ENCODE results near the gene EOLA2. TPM values are rescaled to one million over a fixed set of nuclear protein-coding genes. Genes with fewer than 3 reads are reported as not detected.
"Not testable (repeated sequence)": the region's sequence is repeated elsewhere in the genome, so short reads cannot be mapped to it uniquely, and the experiment has no call there.

Gene EOLA2
- total RNA-seq, 2 donors from 2014 or later = 30.0 to 31.7 TPM

GRCh38 chrX:149938881-149939654, 777 bp upstream of the EOLA2 start:
- intact Hi-C loops (cut with DNase I, micrococcal nuclease) = no loop called here
- ATAC-seq = peak; percentile 49

GRCh38 chrX:149937871-149938426, 342 bp downstream of the EOLA2 start:
- intact Hi-C loops (cut with DNase I, micrococcal nuclease) = no loop called here
- no peak for DNase-seq
- ATAC-seq = no peak

More at GRCh38 chrX:149938881-149939654, 777 bp upstream of the EOLA2 start:
- DNase-seq = peak; percentile 95 to 96

DNA sequence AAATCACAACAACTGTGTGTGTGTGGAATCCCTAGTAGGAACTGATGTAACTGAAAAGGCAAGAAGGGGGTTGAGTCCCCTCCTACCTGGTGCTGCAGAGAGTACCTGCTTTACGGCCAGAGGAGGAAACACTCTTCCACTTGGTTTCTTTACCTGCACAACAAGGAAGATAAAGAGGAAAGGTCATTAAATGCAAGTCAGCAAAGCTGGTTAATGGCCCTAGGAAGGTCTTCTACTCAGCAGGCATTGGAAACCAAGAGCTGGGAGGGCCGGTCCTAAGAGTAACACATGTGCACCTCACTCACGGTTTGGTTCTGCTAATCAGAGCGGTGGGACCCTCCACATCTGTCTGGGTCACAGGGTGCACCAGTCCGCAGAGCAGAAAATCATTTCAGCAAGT, 963 bp downstream of the EOLA2 start:
- intact Hi-C loops (cut with DNase I, micrococcal nuclease); ATAC-seq; DNase-seq: not testable (repeated sequence)

- intact Hi-C loops (cut with DNase I, micrococcal nuclease); DNase-seq; ATAC-seq: not testable (repeated sequence)
These were observed 4.7 kb downstream of the EOLA2 start for GRCh38 chrX:149933547-149933946.

DNA sequence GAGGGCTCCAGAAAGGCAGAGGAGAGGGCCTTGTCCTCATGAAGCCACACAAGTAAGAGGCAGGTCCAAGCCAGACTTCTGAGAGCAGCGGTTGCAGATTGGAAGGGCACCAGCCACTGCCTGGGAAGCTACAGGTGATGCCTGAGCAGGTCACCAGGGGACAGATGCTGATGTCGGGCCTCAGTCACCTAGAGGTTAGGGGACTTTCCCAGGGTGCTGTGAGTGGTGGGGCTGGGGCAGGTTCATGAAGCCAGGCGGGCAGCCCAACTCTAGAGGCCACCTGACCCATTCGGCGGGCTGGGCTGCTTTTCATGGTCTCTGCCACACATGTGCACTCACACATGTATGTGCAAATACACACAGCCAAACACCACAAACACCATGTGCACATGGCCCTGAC, 5.3 kb downstream of the EOLA2 start:
- intact Hi-C loops (cut with DNase I, micrococcal nuclease); ATAC-seq; DNase-seq: not testable (repeated sequence)

GRCh38 chrX:149932150-149932549, 6.1 kb downstream of the EOLA2 start:
- DNase-seq; intact Hi-C loops (cut with DNase I, micrococcal nuclease): not testable (repeated sequence)
- ATAC-seq = peak; percentile 90

GRCh38 chrX:149931355-149931754, 6.9 kb downstream of the EOLA2 start:
- intact Hi-C loops (cut with DNase I, micrococcal nuclease) = not testable (repeated sequence)

DNA sequence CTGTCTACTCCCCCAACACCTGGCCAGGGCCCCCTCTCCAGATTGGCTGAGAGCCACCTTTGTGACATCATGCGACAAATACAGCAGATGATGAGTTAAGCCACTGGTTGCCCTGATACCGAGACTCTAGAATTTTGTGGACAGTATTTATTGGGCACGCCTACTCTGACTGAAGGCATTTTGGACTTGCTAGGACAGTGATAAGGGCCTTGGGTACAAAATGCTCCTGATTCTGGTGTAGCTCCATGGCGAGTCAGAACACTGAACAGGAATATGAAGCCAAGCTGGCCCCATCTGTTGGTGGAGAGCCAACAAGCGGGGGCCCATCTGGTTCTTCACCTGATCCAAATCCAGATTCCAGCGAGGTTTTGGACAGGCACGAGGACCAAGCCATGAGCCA, 8.9 kb downstream of the EOLA2 start, which contains the start of gene HSFX4:
Gene HSFX4 (plus strand): TSS at position 174 of the 400 bp plus-strand sequence. CDS start 72 bp downstream, at position 246.
- DNase-seq; ATAC-seq; intact Hi-C loops (cut with DNase I, micrococcal nuclease): not testable (repeated sequence)

More at GRCh38 chrX:149931355-149931754, 6.9 kb downstream of the EOLA2 start:
- not testable (repeated sequence) for DNase-seq, ATAC-seq

DNA sequence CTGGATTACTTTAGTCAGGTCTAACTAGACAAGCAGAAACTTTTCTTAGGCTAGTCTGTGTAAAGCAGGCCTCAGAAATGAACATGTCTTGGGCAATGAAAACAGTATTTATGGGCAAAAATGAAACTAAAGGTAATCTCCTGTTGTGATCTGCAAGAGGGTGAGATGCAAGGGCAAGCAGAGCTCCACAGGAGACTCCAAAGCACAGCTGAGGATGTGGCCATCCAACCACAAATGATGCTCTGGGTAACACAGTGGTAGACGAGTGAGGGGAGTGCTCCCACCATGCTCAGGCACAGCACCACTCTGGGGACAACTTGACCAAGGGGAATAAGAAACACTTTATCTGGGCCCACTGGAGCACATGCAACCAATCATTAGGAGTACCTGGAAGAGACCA, 9.7 kb downstream of the EOLA2 start:
- intact Hi-C loops (cut with DNase I, micrococcal nuclease); DNase-seq; ATAC-seq: not testable (repeated sequence)

DNA sequence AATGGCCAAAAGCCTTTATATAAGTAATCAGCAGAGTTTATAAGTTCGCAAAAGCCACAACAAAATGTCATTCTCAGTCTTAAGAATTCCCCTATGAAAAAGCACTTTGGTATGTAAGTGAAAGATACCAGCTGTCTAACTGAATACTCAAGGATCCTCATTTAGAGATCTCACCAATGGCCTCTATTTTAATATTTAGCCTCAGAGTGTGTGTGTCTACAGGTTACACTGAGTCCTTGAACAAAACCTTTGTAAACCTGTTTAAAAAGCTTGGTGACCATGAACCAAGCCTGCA, 10.4 kb downstream of the EOLA2 start:
- not testable (repeated sequence) for ATAC-seq

DNA sequence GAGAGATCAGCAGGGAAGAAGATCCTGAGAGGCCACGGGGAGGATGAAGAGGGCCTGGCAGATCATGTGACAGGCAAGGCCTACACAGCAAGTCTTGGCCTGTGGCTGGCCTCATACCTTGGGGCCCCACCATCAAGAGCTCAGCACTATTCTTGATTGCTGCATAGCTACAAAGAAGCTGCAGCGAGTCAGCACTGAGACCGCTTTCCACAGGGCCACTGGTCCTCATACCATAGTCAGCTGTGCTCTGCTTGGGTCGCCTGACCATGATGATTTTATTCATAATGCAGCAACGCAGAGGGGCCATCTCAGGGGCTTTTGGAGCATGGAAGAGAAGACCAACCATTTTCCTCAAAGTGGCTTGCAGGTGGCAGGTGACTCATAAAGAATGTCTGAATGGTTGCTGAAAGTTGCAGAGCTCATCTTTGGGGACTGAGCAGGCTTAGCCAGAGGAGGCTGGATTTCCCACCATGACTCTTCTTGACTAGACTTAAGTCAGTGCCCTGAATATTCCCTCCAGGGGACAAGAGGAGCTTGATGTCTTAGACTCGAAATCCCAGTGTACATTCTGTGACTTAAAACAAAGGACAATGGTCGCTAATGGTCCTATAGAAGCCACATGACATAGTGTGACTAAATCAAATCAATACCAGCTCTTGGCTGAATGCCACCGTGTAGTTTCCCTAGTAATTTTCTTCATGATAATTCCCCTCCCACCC, 10.9 kb downstream of the EOLA2 start:
- ATAC-seq; DNase-seq; intact Hi-C loops (cut with DNase I, micrococcal nuclease): not testable (repeated sequence)

More for the DNA sequence above, 10.4 kb downstream of the EOLA2 start:
- intact Hi-C loops (cut with DNase I, micrococcal nuclease); DNase-seq: not testable (repeated sequence)

GRCh38 chrX:149924434-149924833, 13.9 kb downstream of the EOLA2 start:
- DNase-seq; intact Hi-C loops (cut with DNase I, micrococcal nuclease); ATAC-seq: not testable (repeated sequence)

GRCh38 chrX:149923836-149924235, 14.5 kb downstream of the EOLA2 start:
- DNase-seq; ATAC-seq; intact Hi-C loops (cut with DNase I, micrococcal nuclease): not testable (repeated sequence)

DNA sequence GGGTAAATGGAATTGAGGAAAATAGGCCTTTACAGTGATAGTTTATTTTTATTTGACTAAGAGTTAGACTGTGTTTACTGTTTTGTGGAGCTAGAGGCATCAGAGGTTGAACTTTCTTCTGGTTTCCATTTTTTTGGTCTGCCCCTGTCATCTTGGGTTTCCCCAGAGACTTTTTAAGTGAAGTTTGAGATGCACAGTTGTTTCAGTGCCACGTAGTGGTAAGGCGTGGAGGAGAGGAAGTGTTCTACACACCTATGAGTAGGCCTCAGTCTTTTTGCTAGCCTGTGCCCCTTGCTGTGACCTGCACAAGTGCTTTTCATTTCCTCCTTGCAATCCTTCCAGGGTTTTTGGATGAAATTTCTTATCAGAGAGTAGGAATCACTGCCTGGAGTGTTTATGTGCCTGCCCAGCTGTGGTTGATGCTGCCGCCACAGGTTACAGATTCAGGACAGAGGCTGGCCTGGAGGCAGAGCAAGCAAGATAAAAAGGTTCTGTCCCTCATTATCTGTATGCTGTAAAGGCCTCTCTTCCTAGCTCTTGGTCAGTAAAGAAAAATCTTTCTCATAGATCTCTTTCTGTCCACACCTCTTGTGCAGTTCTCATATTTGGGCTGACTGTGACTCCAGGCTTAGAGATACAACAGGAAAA, 21.4 kb downstream of the EOLA2 start:
- DNase-seq (no peak), ATAC-seq (no peak)
- intact Hi-C loops (cut with DNase I, micrococcal nuclease) = no loop called here

DNA sequence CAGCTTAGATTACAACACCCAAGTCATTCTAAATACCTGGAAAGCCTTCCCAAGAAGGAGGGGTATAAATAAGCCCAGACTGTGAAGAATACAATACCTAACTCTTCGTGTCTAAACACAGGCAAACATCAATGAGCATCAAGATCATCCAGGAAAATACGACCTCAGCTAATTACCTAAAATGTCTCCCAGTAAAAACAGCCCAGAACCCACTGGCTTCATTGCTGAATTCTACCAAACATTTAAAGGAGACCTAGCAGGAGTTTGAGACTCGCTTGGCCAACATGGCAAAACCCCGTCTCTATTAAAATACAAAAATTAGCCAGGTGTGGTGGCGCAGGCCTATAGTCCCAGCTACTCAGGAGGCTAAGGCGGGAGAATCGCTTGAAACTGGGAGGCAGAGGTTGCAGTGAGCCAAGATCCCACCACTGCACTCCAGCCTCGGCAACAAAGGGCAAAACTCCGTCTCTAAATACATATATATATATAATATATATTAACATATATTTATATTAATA, 28.1 kb downstream of the EOLA2 start:
- ATAC-seq (no peak), DNase-seq (no peak)
- intact Hi-C loops (cut with DNase I, micrococcal nuclease) = no loop called here

DNA sequence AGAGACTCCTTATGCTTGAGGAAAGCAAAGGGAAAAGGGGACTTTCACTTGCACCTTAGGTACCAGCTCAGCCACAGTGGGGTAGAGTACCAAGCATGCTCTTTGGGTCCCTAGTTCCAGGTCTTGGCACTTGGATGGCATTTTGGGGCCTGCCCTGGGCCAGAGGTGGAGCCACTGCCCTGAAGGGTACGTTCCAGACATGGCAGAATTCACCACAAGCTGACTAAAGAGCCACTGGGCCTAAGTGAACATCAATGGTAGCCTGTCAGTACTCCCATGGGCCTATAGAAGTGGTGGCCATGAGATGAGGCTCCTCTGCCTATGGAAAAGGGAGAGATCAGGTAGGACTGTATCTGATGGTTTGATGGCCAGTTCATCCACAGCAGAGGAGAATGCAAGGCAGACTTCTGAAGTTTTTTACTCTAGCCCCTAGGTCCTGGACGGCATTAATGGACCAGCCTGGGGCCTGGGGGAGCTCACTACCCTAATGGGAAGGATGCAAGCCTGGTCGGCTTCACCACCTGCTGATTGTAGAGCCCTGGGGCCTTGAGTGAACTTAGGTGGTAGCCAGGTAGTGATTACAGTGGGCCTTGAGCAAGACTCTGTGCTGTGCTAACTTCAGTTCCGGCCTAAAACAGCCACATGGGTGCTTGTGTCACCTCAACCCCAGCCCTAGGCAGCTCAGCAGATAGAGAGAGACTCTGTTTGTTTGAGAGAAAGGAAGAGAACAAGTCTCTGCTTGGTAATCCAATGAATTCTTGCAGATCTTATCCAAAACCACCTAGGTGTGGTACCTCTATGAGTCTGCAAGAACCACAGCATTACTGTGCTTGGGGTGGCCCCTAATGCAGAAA, 28.7 kb downstream of the EOLA2 start:
- ATAC-seq (peak; percentile 16), DNase-seq (no peak)
- intact Hi-C loops (cut with DNase I, micrococcal nuclease) = no loop called here

DNA sequence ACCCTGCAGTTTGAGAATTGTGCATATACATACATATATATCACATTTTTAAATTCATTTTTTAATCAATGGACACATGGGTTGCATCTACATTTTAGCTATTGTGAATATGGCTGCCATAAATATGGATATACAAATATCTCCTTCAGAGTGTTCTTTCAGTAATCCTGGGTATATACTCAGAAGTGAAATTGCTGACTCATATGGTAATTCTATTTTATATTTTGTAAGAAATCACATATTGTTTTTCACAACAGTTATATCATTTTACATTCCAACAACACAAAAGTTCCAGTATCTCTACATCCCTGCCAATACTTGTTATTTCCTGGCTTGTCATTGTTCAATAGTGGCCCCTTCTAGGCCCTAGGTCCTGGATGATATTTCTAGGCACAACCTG, 29.6 kb downstream of the EOLA2 start:
- intact Hi-C loops (cut with DNase I, micrococcal nuclease) = no loop called here
- no peak for ATAC-seq
- no peak for DNase-seq

GRCh38 chrX:149908308-149908707, 30.0 kb downstream of the EOLA2 start:
- intact Hi-C loops (cut with DNase I, micrococcal nuclease) = no loop called here
- ATAC-seq (no peak), DNase-seq (no peak)

Measured in left colon (tissue), 2 donors.